GM18907 (cell line): ENCODE measurements around the gene STARD13.

Source experiments
- ATAC-seq: cut with Tn5 transposase; IDR thresholded peaks from one replicate; pipeline ENCODE4 v1.9.1; 2021; ENCODE audit warnings: mild to moderate bottlenecking, moderate library complexity; ENCODE audit not compliant: unreplicated experiment

The STARD13 gene

GRCh38 chr13:33308863-33309262, 23.3 kb upstream of the STARD13 start:
- no peak for ATAC-seq

DNA sequence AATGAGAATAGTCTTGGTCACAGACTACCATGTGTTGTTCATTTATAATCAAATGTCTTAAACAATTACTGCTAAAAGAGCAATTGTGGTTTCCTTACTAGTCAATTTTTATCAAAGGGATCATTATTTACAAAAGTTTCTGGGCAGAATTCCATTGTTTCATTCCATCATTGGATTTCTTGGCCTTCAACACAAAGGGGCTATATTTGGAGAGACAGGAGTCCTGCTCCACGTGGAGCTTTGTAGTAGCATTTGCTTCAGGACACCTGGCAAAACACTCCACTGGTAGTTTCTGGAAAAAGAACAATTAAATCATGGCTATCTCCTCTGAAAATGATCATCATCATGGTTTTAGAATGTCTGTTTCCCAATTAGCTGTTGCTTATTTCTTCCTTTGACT, 22.3 kb upstream of the STARD13 start:
- no peak for ATAC-seq

GRCh38 chr13:33303855-33304597, 18.5 kb upstream of the STARD13 start:
- ATAC-seq = no peak

GRCh38 chr13:33299626-33300025, 14.1 kb upstream of the STARD13 start:
- ATAC-seq = no peak

- ATAC-seq = no peak
Observed at GRCh38 chr13:33296793-33297425, 11.4 kb upstream of the STARD13 start.

- ATAC-seq = no peak
Observed at GRCh38 chr13:33292712-33293111, 7.2 kb upstream of the STARD13 start.

GRCh38 chr13:33290421-33290965, 4.9 kb upstream of the STARD13 start:
- ATAC-seq = no peak

GRCh38 chr13:33289966-33290365, 4.4 kb upstream of the STARD13 start:
- no peak for ATAC-seq

- no peak for ATAC-seq
Observed at GRCh38 chr13:33287142-33287882, 1.8 kb upstream of the STARD13 start.

DNA sequence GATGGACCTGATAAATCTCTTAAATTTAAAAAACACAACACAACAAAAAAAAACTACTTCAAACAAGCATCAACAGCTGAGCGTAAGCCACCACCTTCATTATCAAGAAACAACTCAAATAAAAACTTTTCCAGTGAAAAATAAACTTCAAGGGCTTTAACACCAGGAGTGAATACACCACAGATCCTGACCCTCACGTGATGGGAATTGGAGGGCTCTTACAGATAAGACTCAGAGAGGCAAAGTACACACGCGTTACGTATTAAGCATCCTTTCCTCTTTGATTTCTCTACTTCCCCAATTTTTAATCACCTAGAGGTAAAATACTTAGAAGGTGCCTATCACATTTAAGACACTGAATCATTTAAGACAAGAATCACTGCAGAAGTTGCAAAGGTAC, 573 bp upstream of the STARD13 start:
- ATAC-seq = no peak

DNA sequence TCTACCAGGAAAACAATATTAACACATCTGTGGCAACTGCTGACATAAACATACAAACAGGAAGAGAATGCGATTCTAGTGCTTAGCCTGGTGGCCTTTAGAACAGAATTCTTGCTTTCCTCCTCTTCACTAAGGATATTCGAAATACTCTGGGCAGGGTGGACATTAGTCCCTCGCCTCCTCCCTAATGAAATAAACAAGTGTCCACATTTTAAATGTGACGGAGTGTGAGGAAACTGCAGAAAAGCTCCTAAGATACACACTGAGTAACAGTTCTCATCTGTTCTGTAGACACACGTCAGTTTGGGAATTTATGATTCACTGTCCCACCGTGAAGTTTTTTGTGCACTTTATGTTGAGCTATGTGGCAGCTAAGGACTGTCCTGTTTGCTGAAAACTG, 639 bp downstream of the STARD13 start:
- ATAC-seq = peak; percentile 28

DNA sequence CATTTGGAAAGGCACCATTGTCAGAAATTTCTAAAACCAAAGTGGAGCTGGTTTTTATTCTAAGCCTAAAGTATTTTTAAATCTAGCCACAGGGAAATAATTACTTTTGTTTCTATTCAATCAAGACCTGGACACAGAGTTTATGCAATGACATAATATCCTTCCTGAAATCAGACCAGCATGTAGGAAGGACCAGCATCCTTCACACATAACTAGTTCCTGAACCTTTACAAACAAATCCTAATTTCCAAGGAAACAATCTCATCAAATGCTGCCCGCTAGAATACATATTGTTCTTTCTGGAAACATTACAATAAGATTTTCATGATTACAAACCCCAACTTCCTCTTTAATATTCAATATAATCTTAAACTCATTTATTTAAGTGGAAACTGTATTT, 1.5 kb downstream of the STARD13 start:
- no peak for ATAC-seq

GRCh38 chr13:33283195-33283911, 2.2 kb downstream of the STARD13 start:
- ATAC-seq = no peak

- no peak for ATAC-seq
Observed at GRCh38 chr13:33281951-33282595, 3.5 kb downstream of the STARD13 start.

- ATAC-seq = no peak
Observed at GRCh38 chr13:33280923-33281322, 4.6 kb downstream of the STARD13 start.

GRCh38 chr13:33280279-33280905, 5.2 kb downstream of the STARD13 start:
- ATAC-seq = no peak

GRCh38 chr13:33279414-33280278, 5.9 kb downstream of the STARD13 start:
- ATAC-seq = no peak

GRCh38 chr13:33278913-33279312, 6.6 kb downstream of the STARD13 start:
- no peak for ATAC-seq

DNA sequence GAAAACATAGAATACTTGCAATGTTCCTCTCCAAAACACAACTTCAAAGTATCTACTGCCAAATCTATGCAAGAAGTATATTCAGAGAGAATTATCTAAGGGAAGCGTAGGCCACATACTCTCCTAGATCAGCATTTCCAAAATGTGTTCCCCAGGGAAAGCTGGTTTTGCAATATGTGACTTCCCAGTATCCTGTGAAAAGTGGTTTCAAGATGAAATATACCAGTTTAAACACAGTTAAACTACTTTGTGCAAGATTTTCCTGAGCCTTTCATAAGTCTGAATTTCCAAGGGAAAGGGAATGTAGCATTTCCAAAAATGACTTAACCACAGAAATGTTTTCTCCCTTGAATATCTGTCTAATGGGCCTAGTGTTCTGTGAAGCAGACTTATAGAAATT, 7.6 kb downstream of the STARD13 start:
- ATAC-seq = no peak
